OCI-LY7 (cell line): Measurements from ENCODE around the gene ABCC3.

Experiments
- EZH2phosphoT487 ChIP-seq: fragments of 200-600 bp; sonication (generic); IDR thresholded peaks from 2 replicates; pipeline ENCODE4 v1.6.1; 2018; ENCODE audit warnings: low read depth, borderline replicate concordance, mild to moderate bottlenecking, mixed run types, antibody characterized with exemption, low read length, moderate library complexity, mixed read lengths
- TF ChIP-seq, protein P1 (sequence below): fragments of 200-600 bp; sonication (generic); conservative IDR thresholded peaks from 2 replicates; pipeline ENCODE4 v1.5.1; 2014; ENCODE audit warnings: mild to moderate bottlenecking, antibody characterized with exemption, low read length, moderate library complexity, mixed read lengths

DNA sequence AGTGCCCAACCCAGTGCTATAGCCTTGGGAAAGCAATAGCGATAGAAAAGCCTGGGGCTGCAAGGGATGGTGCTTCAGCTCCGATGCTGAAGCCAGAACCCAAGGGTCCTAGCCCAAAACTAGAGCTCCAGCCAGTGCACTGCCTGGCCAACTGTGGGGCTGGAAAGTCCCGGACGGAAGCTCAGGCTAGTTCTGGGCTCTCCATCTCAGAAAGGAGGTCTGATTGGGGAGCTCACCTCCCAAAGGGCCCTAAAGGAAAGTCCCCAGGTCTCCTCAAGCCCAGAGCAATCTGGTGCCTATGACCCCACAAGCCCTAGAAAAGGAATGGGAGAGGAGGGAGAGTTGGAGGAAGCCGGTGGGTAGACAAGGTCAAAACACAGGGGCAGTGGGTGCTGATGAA is 2.0 kb upstream of the ABCC3 start:
- TF ChIP-seq, protein P1, sequence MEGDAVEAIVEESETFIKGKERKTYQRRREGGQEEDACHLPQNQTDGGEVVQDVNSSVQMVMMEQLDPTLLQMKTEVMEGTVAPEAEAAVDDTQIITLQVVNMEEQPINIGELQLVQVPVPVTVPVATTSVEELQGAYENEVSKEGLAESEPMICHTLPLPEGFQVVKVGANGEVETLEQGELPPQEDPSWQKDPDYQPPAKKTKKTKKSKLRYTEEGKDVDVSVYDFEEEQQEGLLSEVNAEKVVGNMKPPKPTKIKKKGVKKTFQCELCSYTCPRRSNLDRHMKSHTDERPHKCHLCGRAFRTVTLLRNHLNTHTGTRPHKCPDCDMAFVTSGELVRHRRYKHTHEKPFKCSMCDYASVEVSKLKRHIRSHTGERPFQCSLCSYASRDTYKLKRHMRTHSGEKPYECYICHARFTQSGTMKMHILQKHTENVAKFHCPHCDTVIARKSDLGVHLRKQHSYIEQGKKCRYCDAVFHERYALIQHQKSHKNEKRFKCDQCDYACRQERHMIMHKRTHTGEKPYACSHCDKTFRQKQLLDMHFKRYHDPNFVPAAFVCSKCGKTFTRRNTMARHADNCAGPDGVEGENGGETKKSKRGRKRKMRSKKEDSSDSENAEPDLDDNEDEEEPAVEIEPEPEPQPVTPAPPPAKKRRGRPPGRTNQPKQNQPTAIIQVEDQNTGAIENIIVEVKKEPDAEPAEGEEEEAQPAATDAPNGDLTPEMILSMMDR: no peak
- TF ChIP-seq EZH2phosphoT487: no peak
